GM18499 (cell line): ENCODE measurements around the gene SYP.

Experiments used
- ATAC-seq: cut with Tn5 transposase; IDR thresholded peaks from one replicate; pipeline ENCODE4 v1.9.1; 2021; ENCODE audit warnings: moderate number of reproducible peaks; ENCODE audit not compliant: insufficient read depth, unreplicated experiment

SYP gene

DNA sequence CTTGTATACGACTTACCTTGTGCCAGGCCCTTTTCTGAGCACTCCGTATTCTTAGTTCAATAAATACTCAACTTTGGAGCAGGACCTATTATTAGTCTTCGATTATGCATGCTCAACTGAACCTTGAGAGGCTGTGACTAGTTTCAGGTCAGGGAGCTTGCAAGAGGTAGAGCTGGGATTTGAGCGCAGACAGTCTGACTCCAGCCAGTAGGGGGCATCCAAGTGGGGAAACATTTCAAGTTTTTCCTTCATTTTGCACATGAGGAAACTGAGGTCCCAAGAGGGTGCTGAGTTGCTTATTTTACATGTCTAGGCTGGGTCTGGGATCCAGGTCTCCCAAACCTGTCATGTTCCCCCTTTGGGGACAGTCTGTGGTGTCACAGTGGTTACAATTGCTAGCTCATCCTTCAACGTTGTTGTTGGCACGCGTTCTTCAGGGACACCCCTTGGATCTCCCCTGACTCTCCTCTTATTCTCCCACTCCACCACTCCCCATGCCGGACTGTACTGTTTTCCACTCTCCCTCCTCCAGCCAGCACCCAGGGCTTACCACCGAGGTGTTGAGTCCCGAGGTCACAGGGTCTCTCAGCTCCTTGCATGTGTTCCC lies 7.2 kb downstream of the SYP start:
- no peak for ATAC-seq

DNA sequence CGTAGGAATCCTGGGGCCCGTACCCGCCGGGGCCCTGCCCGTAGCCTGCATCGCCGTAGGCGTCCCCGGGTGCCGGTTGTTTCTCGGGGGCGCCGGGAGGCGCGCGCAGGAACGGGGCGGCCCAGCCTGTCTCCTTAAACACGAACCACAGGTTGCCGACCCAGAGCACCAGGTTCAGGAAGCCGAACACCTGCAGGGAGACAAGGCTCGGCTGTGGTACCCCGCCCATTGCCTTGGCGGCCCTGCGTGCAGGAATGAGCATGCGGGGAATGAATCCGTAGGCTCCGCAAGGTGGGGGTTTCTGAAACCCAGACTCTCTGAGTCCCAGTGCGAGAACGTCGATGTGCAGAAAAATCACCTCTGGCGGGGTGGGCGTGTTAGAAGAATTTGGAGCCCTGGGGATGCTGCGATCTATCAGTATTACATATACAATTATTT lies 8.4 kb downstream of the SYP start:
- ATAC-seq: no peak

DNA sequence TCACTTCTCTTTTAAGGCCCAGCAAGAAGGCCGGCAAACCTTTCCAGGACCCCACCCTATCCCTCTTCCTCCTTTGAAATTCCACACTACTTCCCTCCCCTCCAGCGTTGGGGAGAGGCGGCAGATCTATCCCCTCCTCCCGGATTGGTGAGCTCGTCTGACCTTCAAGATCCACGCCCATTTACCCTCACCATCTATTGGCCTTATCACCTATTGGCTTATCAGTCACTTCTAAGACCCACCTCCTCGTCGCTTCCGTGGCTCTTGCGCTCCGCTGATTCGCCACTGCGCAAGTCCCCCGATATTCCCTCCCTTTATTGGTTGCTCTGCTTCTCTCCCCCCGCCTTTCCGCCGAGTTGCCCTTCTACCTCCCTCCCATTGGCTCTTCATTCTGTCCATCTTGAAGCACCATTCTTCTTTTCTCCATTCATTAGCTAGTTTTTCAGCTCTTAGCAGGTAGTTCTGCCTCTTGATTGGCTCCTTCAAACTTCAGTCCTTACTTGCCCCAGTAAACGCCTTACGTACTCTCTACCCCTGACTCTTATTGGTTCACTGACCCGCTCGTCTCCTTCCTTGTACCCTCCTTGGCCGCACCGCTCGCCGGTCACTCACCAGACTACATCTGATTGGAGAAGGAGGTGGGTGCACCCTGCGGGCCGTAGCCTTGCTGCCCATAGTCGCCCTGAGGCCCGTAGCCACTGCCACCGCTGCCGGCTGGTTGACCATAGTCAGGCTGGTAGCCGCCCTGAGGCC lies 9.0 kb downstream of the SYP start:
- ATAC-seq: peak; percentile 86

DNA sequence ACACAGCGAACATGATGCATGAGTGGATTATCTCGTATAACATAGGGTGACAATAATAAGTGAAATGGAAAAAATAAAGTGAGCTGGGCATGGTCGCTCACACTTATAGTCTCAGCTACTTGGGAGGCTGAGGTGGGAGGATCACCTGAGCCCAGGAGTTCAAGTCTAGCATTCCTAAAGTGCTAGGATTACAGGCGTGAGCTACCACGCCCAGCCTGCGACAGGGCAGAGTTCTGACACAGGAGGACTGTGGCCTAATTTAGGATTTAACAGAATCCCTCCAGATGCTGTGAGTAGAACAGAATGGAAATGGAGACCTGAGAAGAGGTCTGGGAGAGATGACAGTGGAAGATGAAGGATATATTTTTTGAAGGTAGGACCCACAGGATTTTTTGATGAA lies 10.4 kb downstream of the SYP start:
- no peak for ATAC-seq

DNA sequence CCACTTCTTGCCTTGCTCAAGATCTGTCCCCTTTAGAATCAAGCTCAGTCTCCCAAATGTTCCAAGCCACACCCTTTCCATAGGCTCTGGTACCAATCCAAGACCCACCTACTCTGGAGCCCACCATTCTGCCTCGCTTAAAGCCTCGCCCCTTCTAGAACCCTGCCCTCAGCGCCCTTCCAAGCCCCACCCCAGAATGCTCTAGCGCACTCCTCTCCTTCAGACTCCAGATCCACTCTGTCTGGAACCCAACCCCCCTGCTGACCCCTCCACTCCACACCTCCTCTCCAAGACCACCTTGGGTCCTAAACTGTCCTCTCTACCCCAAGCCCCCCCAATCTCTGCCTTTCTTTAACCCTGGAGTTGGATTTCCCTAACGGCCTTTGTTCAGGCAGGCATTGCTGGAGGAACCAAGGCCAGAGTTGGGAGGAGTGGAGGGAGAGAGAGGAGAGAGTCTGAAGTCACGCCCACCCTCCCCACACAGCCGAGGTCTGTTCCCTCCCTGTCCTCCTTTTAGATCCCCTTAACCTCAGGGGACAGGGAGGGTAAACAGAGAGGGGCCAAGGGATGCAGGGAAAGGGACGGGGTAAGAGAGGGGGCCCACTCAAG lies 11.4 kb downstream of the SYP start:
- no peak for ATAC-seq

DNA sequence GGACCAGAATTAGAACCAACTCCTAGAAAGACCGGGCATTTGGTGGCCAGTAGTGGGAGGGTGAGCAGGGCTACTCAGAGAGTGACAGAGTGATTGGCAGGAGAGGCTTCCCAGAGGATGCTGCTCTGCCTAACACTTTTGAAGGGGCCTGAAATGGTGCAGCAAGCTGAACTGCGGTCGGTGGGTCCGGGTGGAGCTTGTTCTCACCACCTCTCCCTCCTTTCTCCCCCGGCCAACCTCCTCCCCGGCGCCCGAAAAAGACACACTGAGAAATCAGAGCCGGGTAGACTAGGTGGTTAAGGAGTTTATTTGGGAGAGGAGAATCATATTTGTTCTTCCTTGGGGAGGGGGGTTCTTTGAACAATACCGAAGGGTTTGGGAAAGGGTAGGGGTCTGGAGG lies 12.5 kb downstream of the SYP start:
- ATAC-seq: no peak

DNA sequence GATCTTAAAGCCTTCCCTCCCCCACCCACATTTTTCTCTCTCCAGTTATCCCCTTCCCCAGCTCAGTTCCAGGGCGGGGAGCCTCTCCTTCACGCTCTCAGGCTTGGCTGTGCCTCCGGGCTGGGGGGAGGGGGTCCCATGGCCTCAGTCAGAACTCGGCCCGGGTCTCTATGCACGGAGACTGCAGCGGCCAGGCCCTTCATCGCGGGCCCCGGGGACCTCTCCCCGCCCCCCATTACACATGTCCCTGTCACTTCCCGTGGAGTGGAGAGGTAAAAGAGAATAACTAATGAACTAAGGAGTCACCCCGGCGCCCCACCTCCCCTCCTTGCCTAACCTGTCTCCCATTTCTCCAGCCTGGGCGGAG lies 13.0 kb downstream of the SYP start:
- no peak for ATAC-seq

DNA sequence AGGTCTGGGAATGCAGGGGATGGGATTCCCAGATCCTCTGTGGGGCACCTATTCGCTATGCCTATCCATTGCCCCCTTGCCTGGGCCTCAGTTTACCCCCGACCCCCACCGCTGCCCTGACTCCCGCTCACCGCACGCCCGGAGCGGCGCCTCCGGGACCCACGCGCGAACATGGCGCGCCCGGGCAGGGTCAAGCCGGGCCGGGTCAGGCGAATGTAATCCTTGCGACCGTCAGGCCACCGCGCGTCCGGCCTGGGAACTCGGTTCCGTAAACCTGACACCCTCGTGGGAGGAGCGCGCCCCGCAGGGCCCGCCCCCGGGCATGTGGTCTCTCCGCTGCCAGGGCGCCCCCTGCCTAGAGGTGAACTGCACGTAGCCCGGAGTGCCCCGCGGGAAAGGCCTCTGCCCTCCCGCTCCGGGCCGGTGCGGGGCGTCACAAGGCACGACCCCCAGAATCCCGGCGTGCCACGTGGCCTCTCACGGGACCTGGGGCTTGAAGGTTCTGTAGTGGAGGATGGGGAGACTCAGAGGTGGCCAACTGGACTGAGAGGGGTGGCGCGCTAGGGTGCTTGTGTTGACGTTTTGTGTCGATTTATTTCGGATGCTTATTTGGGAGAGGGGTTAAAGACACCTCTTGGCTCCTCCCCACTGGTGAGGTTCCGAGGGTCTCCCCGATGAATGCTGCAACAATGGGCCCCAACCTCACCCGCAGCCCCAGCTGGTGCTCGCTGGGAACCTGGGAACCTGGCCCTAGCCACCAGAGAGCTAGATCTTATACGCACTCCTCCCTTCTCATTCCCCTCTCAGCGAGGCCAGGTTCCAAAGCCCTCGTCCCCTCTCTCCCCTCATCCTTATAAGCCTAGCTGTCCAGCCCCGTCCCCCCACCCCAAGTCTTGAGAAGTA lies 13.6 kb downstream of the SYP start, which contains the start of gene PRICKLE3:
Gene PRICKLE3, minus strand, starts transcription at position 249 of the 903 bp plus-strand sequence. Its CDS starts 76 bp downstream, at position 173.
- ATAC-seq: no peak

DNA sequence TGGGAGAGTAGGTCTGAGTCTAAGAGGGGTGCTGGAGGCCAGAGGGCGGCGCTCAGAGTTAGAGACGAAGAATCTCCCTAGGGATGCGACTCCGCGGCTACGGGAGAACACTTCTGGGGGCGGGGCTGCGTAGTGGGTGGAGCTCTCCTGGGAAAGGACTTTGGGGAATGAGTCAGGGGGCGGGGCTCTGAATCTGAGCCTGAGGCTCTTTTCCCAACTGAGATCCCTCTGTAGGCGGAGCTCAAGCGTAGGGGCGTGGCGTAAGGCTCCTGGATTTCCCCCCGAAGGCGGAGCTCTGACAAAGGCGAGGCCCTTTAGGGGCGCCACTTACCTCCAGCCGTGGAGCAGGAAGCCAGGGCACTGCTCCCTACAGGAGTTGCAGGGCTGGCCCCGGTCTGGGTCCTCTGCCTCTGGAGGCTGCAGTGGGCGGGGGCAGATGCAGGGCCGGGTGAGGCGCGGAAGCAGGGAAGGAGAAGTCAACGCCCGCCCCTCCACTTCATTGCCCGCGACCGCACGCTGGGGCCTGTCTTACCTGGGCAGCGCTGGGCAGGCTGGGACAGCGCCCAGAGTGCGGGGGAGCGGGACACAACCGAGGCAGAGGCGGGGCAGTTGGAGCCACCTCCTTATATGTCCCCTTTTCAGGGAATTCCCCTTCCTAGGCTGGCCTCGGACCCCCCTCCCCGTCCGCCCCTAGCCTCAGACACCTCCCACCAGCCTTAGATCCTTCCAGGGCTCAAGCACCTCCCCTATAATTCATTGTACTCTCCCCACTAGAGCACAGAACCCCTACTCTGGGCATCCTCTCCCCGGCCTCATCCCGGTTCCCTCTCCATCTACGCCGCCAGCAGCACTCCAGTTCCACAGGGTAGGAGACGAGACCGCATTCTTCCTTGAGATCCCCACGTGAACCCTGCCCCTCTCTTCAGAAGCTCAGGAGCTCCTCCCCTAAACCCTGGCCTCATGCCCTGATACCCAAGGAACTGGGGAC lies 15.4 kb downstream of the SYP start:
- ATAC-seq: no peak

DNA sequence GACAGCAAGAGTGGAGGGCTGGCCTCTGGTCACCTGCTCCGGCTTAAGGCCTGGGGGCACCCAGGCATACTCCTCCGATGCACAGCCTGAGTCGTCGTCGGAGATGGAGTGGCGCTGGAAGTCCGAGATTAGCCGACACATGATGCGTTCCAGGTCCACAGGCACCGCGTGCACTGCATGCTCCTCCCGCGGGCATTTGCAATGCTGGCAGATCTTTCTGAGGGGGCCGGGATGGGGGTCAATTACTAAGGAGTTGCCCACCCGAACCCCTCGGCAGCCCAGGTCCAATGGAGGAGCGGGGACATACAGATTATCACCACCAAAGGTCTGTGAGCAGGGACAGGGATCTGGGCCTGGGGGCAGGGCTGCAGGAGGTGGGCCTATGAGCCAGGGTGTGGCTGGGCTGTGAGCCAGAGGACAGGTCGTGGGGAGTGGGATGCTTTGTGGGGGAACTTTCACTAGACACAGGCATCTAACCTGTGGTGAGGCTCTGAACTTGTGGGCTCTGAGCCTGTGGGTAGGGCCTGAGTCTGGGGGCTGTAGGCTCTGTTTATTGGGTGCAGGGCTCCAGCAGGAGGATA lies 16.2 kb downstream of the SYP start:
- no peak for ATAC-seq

DNA sequence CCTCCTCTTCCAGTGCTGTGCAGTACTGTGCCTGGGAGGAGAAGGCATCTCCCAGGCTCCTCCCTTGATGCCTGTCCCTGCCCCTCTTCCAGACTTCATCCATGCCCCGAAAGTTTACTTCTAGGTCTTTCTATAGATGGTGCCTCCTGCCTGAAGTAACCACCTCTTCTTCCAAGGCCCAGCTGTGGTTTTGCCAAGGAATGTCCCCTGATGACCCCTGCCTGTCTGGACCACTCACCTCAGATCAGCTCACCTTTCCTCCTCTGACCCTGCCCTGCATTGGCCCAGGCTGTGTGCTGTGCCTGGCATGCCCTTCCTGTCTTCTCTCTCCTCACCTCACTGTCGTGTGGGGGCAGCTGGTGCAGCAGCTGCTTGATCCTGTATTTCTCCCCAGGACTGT lies 20.6 kb downstream of the SYP start:
- ATAC-seq: no peak

DNA sequence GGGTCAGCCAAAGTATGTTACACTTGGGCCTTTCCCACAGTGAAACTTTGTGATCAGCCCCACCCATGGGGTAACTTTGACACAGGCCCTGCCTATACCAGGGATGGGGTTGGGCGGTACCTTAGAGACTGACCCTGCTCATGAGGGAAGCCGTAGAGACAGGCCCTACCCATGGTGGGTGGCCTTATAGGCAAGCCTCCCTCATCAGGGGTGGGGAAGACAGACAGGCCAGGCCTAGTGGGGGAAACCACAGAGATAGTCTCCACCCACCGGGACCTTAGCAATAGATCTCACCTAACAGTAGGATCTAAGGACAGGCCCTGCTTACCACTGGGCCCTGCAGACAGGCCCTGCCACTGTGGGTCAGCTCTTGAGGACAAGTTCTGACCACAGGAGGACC lies 21.5 kb downstream of the SYP start:
- no peak for ATAC-seq

DNA sequence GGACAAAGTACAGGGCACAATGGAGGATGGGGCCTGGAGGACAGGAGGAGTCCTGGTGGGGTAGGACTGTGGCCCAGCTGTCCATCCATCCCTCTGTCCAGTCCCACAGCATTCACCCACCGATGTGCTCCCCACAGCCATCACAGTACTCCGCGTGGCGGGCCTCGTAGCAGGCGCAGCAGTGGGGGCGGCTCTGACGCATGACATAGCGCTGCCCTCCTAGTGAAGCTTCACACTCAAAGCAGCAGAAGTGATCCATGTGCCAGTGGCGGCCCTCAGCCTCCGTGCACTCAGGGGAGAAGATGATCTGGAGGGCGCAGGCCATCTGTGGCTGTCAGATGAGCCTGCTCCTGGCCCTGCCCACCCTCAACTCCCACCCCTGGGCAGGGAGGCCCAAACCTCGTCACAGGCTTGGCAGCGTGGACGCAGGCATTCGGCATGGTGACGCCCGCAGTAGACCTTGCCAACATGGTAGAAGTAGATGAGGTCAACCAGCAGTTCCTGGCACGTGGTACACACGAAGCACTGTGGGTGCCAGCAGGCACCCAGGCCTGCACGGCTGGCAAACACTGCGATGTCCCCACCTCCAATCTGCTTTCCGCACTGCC lies 22.0 kb downstream of the SYP start:
- no peak for ATAC-seq

DNA sequence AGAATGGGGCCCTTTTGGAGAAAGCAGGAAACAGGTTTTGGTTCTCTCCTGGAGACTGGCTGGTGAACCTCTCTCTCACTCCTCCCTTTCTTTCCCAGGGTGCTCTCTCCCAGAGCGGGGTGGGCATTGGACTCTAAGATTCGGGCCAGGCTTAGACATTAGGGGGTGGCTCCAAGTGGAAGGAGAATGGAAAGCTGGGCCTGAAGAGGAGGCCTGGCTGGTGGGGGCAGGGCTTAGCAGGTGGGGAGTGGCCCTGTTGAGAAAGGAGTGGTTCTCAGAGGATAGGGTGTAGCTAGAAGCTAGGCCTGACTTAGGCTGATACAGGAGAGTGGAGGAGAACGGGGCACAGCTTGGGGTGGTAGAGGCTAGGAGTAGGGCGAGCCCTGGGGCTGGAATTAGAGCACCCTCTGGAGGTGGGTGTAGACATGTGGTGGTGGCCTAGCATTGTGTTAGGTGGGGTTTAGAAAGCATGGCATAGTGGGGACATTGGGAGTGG lies 22.6 kb downstream of the SYP start:
- no peak for ATAC-seq

DNA sequence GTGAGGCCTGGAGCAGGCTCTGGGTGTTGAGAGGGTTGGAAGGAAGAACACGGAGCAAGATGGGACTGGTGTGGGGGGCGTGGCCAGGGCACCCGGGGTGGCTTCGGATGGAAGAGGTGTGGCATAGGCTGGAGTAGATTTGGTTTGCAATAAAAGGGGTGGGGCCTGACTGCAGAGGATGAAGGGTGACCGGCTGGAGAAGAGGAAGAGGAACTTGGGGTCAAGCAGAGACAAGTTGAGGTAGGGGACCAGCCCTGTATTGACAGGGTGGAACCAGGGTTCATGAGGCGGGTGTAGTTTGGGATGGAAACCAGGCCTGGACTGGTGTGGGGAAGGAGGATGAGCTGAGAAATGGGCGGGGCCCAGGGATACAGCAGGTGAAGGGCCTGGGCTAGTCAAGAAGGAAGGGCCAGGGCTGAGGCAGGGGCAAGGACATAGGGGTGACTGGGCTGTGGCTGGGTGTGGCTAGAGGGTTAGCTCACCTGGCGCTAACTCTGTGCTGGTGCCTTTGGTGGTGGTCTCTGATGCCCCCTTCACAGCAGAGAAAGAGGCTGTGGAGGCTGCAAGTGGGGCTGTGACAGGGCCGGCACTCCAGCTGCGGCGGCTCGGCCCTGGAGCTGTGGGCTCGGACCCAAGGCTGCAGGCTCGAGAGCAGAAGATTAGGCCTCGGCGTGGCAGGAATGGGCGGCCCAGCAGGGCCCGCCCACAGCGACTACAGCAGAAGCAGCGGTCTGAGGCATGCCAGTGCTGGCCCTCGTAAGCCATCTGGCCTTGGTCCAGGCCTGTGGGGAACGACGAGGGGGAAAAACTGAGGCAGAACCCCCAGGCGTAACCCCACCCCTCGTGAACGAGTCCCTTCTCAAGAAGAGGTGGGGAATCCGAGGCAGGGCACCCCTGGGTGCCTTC lies 23.3 kb downstream of the SYP start:
- ATAC-seq: no peak

DNA sequence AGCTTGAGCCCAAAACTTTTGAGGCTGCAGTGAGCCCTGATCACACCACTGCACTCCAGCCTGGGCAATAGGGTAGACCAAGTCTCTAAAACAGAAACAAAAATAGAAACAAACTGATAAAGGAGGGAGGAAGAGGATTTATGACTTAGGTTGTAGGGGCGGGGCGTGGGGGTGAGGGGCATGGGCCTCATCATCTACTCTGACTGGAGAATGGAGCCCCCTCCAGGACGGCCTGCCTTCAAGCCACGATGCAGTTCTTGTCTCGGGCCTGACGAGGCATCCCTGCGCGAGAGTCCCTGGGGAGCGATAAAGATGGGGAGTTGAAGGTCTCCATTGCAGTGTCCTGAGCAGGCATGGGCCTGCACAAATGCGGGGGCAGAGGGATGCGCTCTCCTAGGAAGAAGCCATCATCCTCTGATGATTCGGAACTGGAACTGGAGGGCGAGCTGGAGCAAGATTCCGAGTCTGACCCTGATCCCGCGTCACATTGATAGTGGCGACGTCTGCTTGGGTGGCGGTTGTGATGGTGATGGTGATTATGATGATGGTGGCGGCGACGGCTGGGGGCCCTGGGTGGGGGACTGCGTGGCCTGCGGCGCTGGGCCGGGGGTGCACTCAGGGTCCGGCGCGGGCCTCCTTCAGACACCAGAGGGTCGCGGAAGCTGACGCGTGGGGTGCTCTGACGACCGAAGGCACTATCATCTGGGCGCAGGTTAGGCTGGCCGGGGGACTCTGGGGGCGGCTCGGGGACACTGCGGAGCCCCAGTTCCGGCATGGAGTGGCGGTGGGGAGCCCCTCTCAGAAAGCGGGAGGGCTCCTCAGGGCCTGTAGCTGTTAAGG lies 24.3 kb downstream of the SYP start:
- no peak for ATAC-seq

DNA sequence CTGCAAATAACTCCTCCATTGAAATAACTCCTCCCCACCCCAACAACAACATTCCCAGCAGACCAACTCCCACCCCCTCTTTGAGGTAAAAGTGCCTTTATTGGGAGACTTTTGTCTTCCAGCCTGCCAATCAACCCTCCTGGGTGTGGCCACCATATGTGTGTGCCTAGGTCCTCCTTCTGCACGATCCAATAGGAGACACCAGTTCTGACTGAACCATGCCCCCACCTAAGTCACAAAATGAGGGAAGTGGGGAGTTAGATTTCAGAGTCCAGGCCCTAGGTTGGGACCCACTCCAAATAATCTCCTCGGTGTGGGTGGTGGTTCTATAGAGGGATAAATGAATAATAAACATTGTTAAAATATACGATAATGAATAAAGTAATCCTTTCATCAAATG lies 25.3 kb downstream of the SYP start:
- no peak for ATAC-seq
